Dendritic cell treated with granulocyte-macrophage colony-stimulating factor and Interleukin-4, amounts not matched to agents 40 ng/mL and 50 ng/mL, for 4 days (primary cell): ENCODE measurements around the gene TREM1.
"Not testable (repeated sequence)": the region's sequence is repeated elsewhere in the genome, so short reads cannot be mapped to it uniquely, and the experiment has no call there.

Experiments
- H3K27ac Mint-ChIP-seq: one replicate; pipeline ENCODE4 v1.8.0; 2022; ENCODE audit warnings: mild to moderate bottlenecking, mixed read lengths
- H3K27me3 Mint-ChIP-seq: one replicate; pipeline ENCODE4 v1.8.0; 2022; ENCODE audit warnings: mild to moderate bottlenecking, mixed read lengths
- H3K36me3 Mint-ChIP-seq: one replicate; pipeline ENCODE4 v1.8.0; 2022; ENCODE audit warnings: low read depth, mixed read lengths
- H3K4me1 Mint-ChIP-seq: one replicate; pipeline ENCODE4 v1.8.0; 2022; ENCODE audit warnings: low read depth, mixed read lengths
- H3K4me3 Mint-ChIP-seq: one replicate; pipeline ENCODE4 v1.8.0; 2022; ENCODE audit warnings: mild to moderate bottlenecking, moderate library complexity, mixed read lengths
- H3K9me3 Mint-ChIP-seq: one replicate; pipeline ENCODE4 v1.8.0; 2022; ENCODE audit warnings: mixed read lengths
- intact Hi-C: fragments of 100-400 bp; cut with micrococcal nuclease; formaldehyde crosslinking; loops from one replicate; pipeline ENCODE4 v1.15.0; 2022

Gene TREM1

GRCh38 chr6:41318261-41318653, 31.8 kb upstream of the TREM1 start:
- Mint-ChIP-seq H3K27ac (peak overlapping the region; percentile 48), H3K4me3 (no peak overlapping the region), H3K27me3 (peaks cover 15% of the 10 kb centered on the region), H3K9me3 (no peaks in the 10 kb centered on the region), H3K4me1 (peaks cover 15% of the 10 kb centered on the region), H3K36me3 (no peaks in the 10 kb centered on the region)
- intact Hi-C loops, result loop anchor here (2.0 to 10.0 kb wide), 5 partner anchors 41 to 311 kb away; partner anchors contain the start of genes NFYA, OARD1 and TREML4

GRCh38 chr6:41315943-41316620, 29.6 kb upstream of the TREM1 start:
- H3K36me3 Mint-ChIP-seq, result no peaks in the 10 kb centered on the region
- intact Hi-C loops, result loop anchor here (5.0 to 10.0 kb wide), 3 partner anchors 39 to 244 kb away; partner anchors contain the start of genes NFYA, OARD1 and TREML4
- H3K9me3 Mint-ChIP-seq, result no peaks in the 10 kb centered on the region
- peaks cover 22% of the 10 kb centered on the region for H3K27me3 Mint-ChIP-seq
- H3K4me3 Mint-ChIP-seq, result no peak overlapping the region
- H3K27ac Mint-ChIP-seq, result no peak overlapping the region
- peaks cover 17% of the 10 kb centered on the region for H3K4me1 Mint-ChIP-seq

- Mint-ChIP-seq H3K9me3 (no peaks in the 10 kb centered on the region), H3K4me1 (peaks cover 17% of the 10 kb centered on the region), H3K27ac (no peak overlapping the region), H3K4me3 (no peak overlapping the region), H3K36me3 (no peaks in the 10 kb centered on the region), H3K27me3 (peaks cover 22% of the 10 kb centered on the region)
- intact Hi-C loops, result loop anchor here (5.0 to 10.0 kb wide), 3 partner anchors 38 to 243 kb away; partner anchors contain the start of genes NFYA, OARD1 and TREML4
These were observed 28.7 kb upstream of the TREM1 start for GRCh38 chr6:41315203-41315602.

- Mint-ChIP-seq H3K4me3 (no peak overlapping the region), H3K4me1 (peaks cover 17% of the 10 kb centered on the region), H3K36me3 (no peaks in the 10 kb centered on the region), H3K27me3 (peaks cover 6% of the 10 kb centered on the region), H3K27ac (no peak overlapping the region), H3K9me3 (peaks cover 9% of the 10 kb centered on the region)
- intact Hi-C loops, result no loop called here
These were observed 19.8 kb upstream of the TREM1 start for GRCh38 chr6:41306187-41306854.

- intact Hi-C loops, result no loop called here
- H3K9me3 Mint-ChIP-seq, result peaks cover 30% of the 10 kb centered on the region
- H3K27me3 Mint-ChIP-seq, result no peaks in the 10 kb centered on the region
- no peak overlapping the region for H3K4me3 Mint-ChIP-seq
- H3K27ac Mint-ChIP-seq, result peak overlapping the region; percentile 81
- H3K36me3 Mint-ChIP-seq, result no peaks in the 10 kb centered on the region
- H3K4me1 Mint-ChIP-seq, result peaks cover 31% of the 10 kb centered on the region
These were observed 16.2 kb upstream of the TREM1 start for GRCh38 chr6:41302638-41303037.

- H3K4me3 Mint-ChIP-seq, result no peak overlapping the region
- intact Hi-C loops, result no loop called here
- peaks cover 2% of the 10 kb centered on the region for H3K27me3 Mint-ChIP-seq
- H3K4me1 Mint-ChIP-seq, result peaks cover 27% of the 10 kb centered on the region
- H3K9me3 Mint-ChIP-seq, result peaks cover 42% of the 10 kb centered on the region
- H3K27ac Mint-ChIP-seq, result peak overlapping the region; percentile 54
- H3K36me3 Mint-ChIP-seq, result no peaks in the 10 kb centered on the region
These were observed 12.5 kb upstream of the TREM1 start for GRCh38 chr6:41298785-41299502.

GRCh38 chr6:41297248-41297647, 10.8 kb upstream of the TREM1 start:
- intact Hi-C loops, H3K27ac Mint-ChIP-seq, H3K27me3 Mint-ChIP-seq, H3K4me3 Mint-ChIP-seq, H3K36me3 Mint-ChIP-seq: not testable (repeated sequence)
- H3K9me3 Mint-ChIP-seq, result peaks cover 33% of the 10 kb centered on the region
- peaks cover 20% of the 10 kb centered on the region for H3K4me1 Mint-ChIP-seq

GRCh38 chr6:41294214-41294872, 7.9 kb upstream of the TREM1 start:
- H3K36me3 Mint-ChIP-seq, result no peaks in the 10 kb centered on the region

GRCh38 chr6:41291717-41292116, 5.2 kb upstream of the TREM1 start:
- Mint-ChIP-seq H3K36me3 (no peaks in the 10 kb centered on the region), H3K4me1 (peaks cover 22% of the 10 kb centered on the region), H3K27ac (no peak overlapping the region), H3K27me3 (peaks cover 2% of the 10 kb centered on the region), H3K4me3 (no peak overlapping the region), H3K9me3 (peaks cover 2% of the 10 kb centered on the region)
- intact Hi-C loops, result no loop called here

More at GRCh38 chr6:41294214-41294872, 7.9 kb upstream of the TREM1 start:
- peaks cover 2% of the 10 kb centered on the region for H3K27me3 Mint-ChIP-seq
- H3K9me3 Mint-ChIP-seq, result peaks cover 24% of the 10 kb centered on the region
- H3K4me3 Mint-ChIP-seq, result no peak overlapping the region
- H3K4me1 Mint-ChIP-seq, result peaks cover 22% of the 10 kb centered on the region
- intact Hi-C loops, result no loop called here
- H3K27ac Mint-ChIP-seq, result no peak overlapping the region

- intact Hi-C loops, result loop anchor here (5.0 kb wide), 1 partner anchor 218 kb away; the partner anchor contains the start of genes NFYA and OARD1
- Mint-ChIP-seq H3K4me1 (peaks cover 38% of the 10 kb centered on the region), H3K27me3 (no peaks in the 10 kb centered on the region)
These were observed 3.3 kb upstream of the TREM1 start for GRCh38 chr6:41289815-41290214.

GRCh38 chr6:41288754-41289129, 2.3 kb upstream of the TREM1 start:
- Mint-ChIP-seq H3K36me3 (no peaks in the 10 kb centered on the region), H3K27ac (no peak overlapping the region), H3K4me1 (peaks cover 49% of the 10 kb centered on the region), H3K9me3 (no peaks in the 10 kb centered on the region), H3K4me3 (no peak overlapping the region), H3K27me3 (no peaks in the 10 kb centered on the region)
- intact Hi-C loops, result loop anchor here (5.0 kb wide), 1 partner anchor 216 kb away; the partner anchor contains the start of genes NFYA and OARD1

More at GRCh38 chr6:41289815-41290214, 3.3 kb upstream of the TREM1 start:
- Mint-ChIP-seq H3K4me3 (no peak overlapping the region), H3K36me3 (no peaks in the 10 kb centered on the region), H3K9me3 (no peaks in the 10 kb centered on the region), H3K27ac (peak overlapping the region; percentile 20)

GRCh38 chr6:41288030-41288753, 1.7 kb upstream of the TREM1 start:
- Mint-ChIP-seq H3K4me1 (peaks cover 54% of the 10 kb centered on the region), H3K36me3 (no peaks in the 10 kb centered on the region), H3K27me3 (no peaks in the 10 kb centered on the region), H3K4me3 (no peak overlapping the region), H3K27ac (no peak overlapping the region), H3K9me3 (no peaks in the 10 kb centered on the region)
- intact Hi-C loops, result loop anchor here (5.0 kb wide), 1 partner anchor 216 kb away; the partner anchor contains the start of genes NFYA and OARD1

GRCh38 chr6:41284726-41285125, 1.8 kb downstream of the TREM1 start:
- Mint-ChIP-seq H3K4me1 (peaks cover 78% of the 10 kb centered on the region), H3K27ac (peak overlapping the region; percentile 17), H3K27me3 (no peaks in the 10 kb centered on the region), H3K4me3 (no peak overlapping the region), H3K36me3 (no peaks in the 10 kb centered on the region), H3K9me3 (no peaks in the 10 kb centered on the region)
- intact Hi-C loops, result loop anchor here (5.0 kb wide), 1 partner anchor 212 kb away; the partner anchor contains the start of genes NFYA and OARD1
